ENCODE results near the gene MYRFL.

DNA sequence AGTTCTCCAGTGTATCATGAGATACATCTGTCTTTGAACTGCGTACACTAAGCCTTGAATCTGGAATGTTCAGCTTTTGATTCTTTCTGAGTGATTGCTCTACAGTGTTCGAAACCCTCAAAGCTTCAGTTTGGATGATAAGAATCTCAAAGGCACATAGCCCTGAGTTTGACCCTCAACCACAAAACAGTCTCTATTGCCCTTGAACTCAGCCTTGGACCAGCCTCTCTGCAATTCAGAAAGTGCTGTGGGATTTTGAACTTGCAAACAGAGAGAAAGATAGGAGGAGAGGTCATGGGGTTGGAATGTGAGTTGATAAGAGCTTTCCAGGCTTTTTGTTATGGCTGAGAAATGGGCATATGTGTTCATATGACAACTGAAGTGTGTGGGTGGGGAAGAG lies 100.3 kb downstream of the MYRFL start:
- TF ChIP-seq CTCF (IDR thresholded peaks at IDR 0.05) (no peak), POLR2A (IDR thresholded peaks at IDR 0.05) (no peak), POLR2AphosphoS5 (IDR thresholded peaks at IDR 0.05) (no peak)

Measured in breast epithelium (tissue), 3 donors.